A549 treated with dexamethasone at 1 μM for 4 hours (cell line): ENCODE results near the gene OR4L1. TPM values are rescaled to one million over a fixed set of nuclear protein-coding genes. Genes with fewer than 3 reads are reported as not detected.

Source experiments
- total RNA-seq: library from RNA; stranded (reverse); fragments of 200-300 nt; extraction: Qiagen RNA extraction; gene quantifications from 5 replicates; pipeline ENCODE4 v1.2.3, GENCODE V29; 2022

Gene OR4L1
- not detected in 5 replicates for total RNA-seq

DNA sequence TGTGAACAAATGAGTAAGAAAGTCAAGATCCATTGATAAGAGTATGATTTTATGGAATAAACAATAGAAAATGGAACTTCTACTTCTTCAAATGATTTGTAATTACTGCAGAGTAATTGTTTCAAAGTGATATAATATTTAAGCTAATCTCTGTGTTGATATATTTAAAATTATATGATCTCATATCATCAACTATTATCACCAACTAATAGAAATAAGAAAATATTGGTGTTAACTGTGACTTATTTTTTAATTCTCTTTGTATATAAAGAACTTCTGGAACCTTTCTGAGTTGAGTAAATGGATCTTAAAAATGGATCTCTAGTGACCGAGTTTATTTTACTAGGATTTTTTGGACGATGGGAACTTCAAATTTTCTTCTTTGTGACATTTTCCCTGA, at the start of gene OR4L1:
OR4L1 (plus strand) TSS at position 301 of the 400 bp plus-strand sequence; CDS start at position 301, 0 bp downstream.

GRCh38 chr14:20019257-20019865, 40.5 kb upstream of the OR4L1 start, which contains the start of gene OR4K14:
TSS of gene OR4K14 (minus strand) at chr14:20019307. CDS start at chr14:20015193, 4,114 bp downstream.

GRCh38 chr14:20035938-20036337, 23.9 kb upstream of the OR4L1 start, which contains the start of gene OR4K13:
TSS of gene OR4K13 (minus strand) at chr14:20036038. CDS start at chr14:20034758, 1,280 bp downstream.

GRCh38 chr14:20110438-20110837, 50.6 kb downstream of the OR4L1 start, which contains the start of gene OR4K17:
TSS of gene OR4K17 (plus strand) at chr14:20110739. CDS start at chr14:20117500, 6,761 bp downstream.

Other genes starting within 250 kb of the OR4L1 start
- not detected in 5 replicates for gene OR4K2, start 184.9 kb upstream of the OR4L1 start, total RNA-seq
- gene OR4K5, start 139.4 kb upstream of the OR4L1 start, total RNA-seq: not detected in 5 replicates
- gene OR4K1, start 129.1 kb upstream of the OR4L1 start, total RNA-seq: not detected in 5 replicates
- gene OR4K15, start 84.5 kb upstream of the OR4L1 start, total RNA-seq: not detected in 5 replicates
- gene OR4Q2, start 57.9 kb upstream of the OR4L1 start, total RNA-seq: not detected in 5 replicates
- not detected in 5 replicates for gene OR4K14, start 40.7 kb upstream of the OR4L1 start, total RNA-seq
- not detected in 5 replicates for gene OR4K13, start 24.0 kb upstream of the OR4L1 start, total RNA-seq
- not detected in 5 replicates for gene OR4K17, start 50.7 kb downstream of the OR4L1 start, total RNA-seq
- not detected in 5 replicates for gene OR4N5, start 78.8 kb downstream of the OR4L1 start, total RNA-seq
- gene OR11G2, start 130.9 kb downstream of the OR4L1 start, total RNA-seq: not detected in 5 replicates
- not detected in 5 replicates for gene OR11H6, start 163.7 kb downstream of the OR4L1 start, total RNA-seq
- gene OR11H7, start 168.9 kb downstream of the OR4L1 start, total RNA-seq: not detected in 5 replicates
- gene OR11H4, start 179.2 kb downstream of the OR4L1 start, total RNA-seq: not detected in 5 replicates
- 15.4 to 24.7 TPM (median 18.6 TPM) in 5 replicates for gene TTC5, start 245.9 kb downstream of the OR4L1 start, total RNA-seq